ENCODE results near the gene RRP1.

Gene RRP1

GRCh38 chr21:43755820-43756594, 33.4 kb upstream of the RRP1 start:
- TF ChIP-seq POLR2AphosphoS5 (IDR thresholded peaks at IDR 0.05; ENCODE audit: borderline replicate concordance, low read depth, low read length): no peak
- TF ChIP-seq EZH2 (IDR thresholded peaks at IDR 0.05): no peak
- no peak for TF ChIP-seq FOXP2 (optimal IDR thresholded peaks at IDR 0.05; ENCODE audit: control extremely low read depth, extremely low read length, insufficient read depth)
- Histone ChIP-seq H3K9me3 (ENCODE audit: low read depth, low read length) (no peaks in the 10 kb centered on the region), H3K4me3 (no peak overlapping the region), H3K9ac (ENCODE audit: insufficient read length) (no peak overlapping the region), H3K27ac (no peak overlapping the region), H3K36me3 (ENCODE audit: insufficient read depth, low read length) (no peaks in the 10 kb centered on the region; the same call in 1 of the 2 replicates)
- no peak for DNase-seq (ENCODE audit: low read depth, low spot score)

GRCh38 chr21:43757601-43758000, 31.8 kb upstream of the RRP1 start:
- H3K9ac ChIP-seq (ENCODE audit: insufficient read length): peak overlapping the region; percentile 41
- peak overlapping the region; percentile 77; the same call in 1 of the 2 replicates for H3K27ac ChIP-seq
- TF ChIP-seq POLR2AphosphoS5 (IDR thresholded peaks at IDR 0.05; ENCODE audit: borderline replicate concordance, low read depth, low read length) (no peak), EZH2 (IDR thresholded peaks at IDR 0.05) (no peak), FOXP2 (optimal IDR thresholded peaks at IDR 0.05; ENCODE audit: control extremely low read depth, extremely low read length, insufficient read depth) (no peak)
- no peaks in the 10 kb centered on the region for H3K9me3 ChIP-seq (ENCODE audit: low read depth, low read length)
- no peak overlapping the region for H3K4me3 ChIP-seq
- no peak for DNase-seq (ENCODE audit: low read depth, low spot score)
- no peaks in the 10 kb centered on the region; the same call in 1 of the 2 replicates for H3K36me3 ChIP-seq (ENCODE audit: insufficient read depth, low read length)

- Histone ChIP-seq H3K36me3 (ENCODE audit: insufficient read depth, low read length) (no peaks in the 10 kb centered on the region; the same call in 1 of the 2 replicates), H3K9me3 (ENCODE audit: low read depth, low read length) (no peaks in the 10 kb centered on the region), H3K4me3 (peak overlapping the region; percentile 38), H3K27ac (peak overlapping the region; percentile 77), H3K9ac (ENCODE audit: insufficient read length) (peak overlapping the region; percentile 41)
- no peak for DNase-seq (ENCODE audit: low read depth, low spot score)
- no peak for TF ChIP-seq POLR2AphosphoS5 (IDR thresholded peaks at IDR 0.05; ENCODE audit: borderline replicate concordance, low read depth, low read length)
- TF ChIP-seq EZH2 (IDR thresholded peaks at IDR 0.05): no peak
- no peak for TF ChIP-seq FOXP2 (optimal IDR thresholded peaks at IDR 0.05; ENCODE audit: control extremely low read depth, extremely low read length, insufficient read depth)
Observed at GRCh38 chr21:43758111-43758641, 31.2 kb upstream of the RRP1 start.

DNA sequence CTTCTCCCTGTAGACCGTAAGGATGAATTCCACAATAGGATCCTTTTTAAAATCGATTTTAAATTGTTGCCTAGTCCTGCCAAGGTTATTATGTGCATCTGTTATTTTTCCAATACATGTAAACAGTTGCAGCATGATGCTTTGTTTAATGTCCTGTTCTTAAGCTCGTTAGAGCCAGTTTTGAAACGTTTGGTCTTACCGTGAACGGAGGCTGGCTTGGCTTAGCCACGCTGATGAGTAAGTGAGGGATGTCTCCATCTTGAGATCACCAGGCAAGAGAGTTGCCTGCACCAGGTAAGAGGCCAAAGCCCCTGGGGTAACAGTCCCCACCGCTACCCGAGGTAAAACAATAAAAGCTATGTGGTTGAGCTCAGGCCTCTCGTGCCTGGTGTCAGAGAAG, 30.6 kb upstream of the RRP1 start:
- peak overlapping the region; percentile 41 for H3K9ac ChIP-seq (ENCODE audit: insufficient read length)
- no peaks in the 10 kb centered on the region for H3K9me3 ChIP-seq (ENCODE audit: low read depth, low read length)
- peak overlapping the region; percentile 77; the same call in 1 of the 2 replicates for H3K27ac ChIP-seq
- DNase-seq (ENCODE audit: low read depth, low spot score): no peak
- TF ChIP-seq FOXP2 (optimal IDR thresholded peaks at IDR 0.05; ENCODE audit: control extremely low read depth, extremely low read length, insufficient read depth) (no peak), POLR2AphosphoS5 (IDR thresholded peaks at IDR 0.05; ENCODE audit: borderline replicate concordance, low read depth, low read length) (no peak)
- no peaks in the 10 kb centered on the region; the same call in 1 of the 2 replicates for H3K36me3 ChIP-seq (ENCODE audit: insufficient read depth, low read length)
- H3K4me3 ChIP-seq: no peak overlapping the region

GRCh38 chr21:43759651-43760050, 29.7 kb upstream of the RRP1 start:
- Histone ChIP-seq H3K9me3 (ENCODE audit: low read depth, low read length) (no peaks in the 10 kb centered on the region), H3K36me3 (ENCODE audit: insufficient read depth, low read length) (no peaks in the 10 kb centered on the region; the same call in 1 of the 2 replicates), H3K9ac (ENCODE audit: insufficient read length) (no peak overlapping the region), H3K27ac (no peak overlapping the region), H3K4me3 (no peak overlapping the region)
- DNase-seq (ENCODE audit: low read depth, low spot score): no peak
- no peak for TF ChIP-seq FOXP2 (optimal IDR thresholded peaks at IDR 0.05; ENCODE audit: control extremely low read depth, extremely low read length, insufficient read depth)
- TF ChIP-seq EZH2 (IDR thresholded peaks at IDR 0.05): no peak
- TF ChIP-seq POLR2AphosphoS5 (IDR thresholded peaks at IDR 0.05; ENCODE audit: borderline replicate concordance, low read depth, low read length): no peak

DNA sequence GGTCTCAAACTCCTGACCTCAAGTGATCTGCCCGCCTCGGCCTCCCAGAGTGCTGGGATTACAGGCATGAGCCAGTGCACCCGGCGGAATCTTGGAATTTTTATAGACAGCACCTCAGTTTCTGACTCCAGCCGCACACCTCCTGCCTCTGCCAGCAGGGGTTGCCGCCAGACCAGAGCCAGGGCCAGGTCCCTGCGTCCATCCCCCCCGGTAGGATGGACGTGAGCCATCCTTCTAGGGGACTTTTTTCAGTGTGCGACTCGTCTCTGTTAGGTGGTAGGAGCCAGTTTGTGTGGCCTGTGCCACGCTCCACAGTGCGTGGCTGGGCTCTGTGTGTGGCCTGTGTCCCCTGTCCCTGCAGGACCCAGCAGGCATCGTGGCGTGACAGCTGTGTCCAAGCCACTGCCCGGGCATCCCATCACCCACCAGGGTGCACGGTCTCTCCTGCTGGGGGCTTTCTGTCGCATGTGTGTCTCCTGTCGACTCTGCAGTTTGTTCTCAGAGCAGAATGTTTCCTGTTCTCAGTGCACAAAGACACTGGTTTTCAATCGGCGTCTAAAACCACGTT, 28.9 kb upstream of the RRP1 start:
- H3K36me3 ChIP-seq (ENCODE audit: insufficient read depth, low read length): no peaks in the 10 kb centered on the region; the same call in 1 of the 2 replicates
- TF ChIP-seq FOXP2 (optimal IDR thresholded peaks at IDR 0.05; ENCODE audit: control extremely low read depth, extremely low read length, insufficient read depth) (no peak), EZH2 (IDR thresholded peaks at IDR 0.05) (no peak), POLR2AphosphoS5 (IDR thresholded peaks at IDR 0.05; ENCODE audit: borderline replicate concordance, low read depth, low read length) (no peak)

GRCh38 chr21:43761886-43762285, 27.5 kb upstream of the RRP1 start:
- no peak overlapping the region for H3K4me3 ChIP-seq
- DNase-seq (ENCODE audit: low read depth, low spot score): no peak
- H3K27ac ChIP-seq: no peak overlapping the region
- H3K9me3 ChIP-seq (ENCODE audit: low read depth, low read length): no peaks in the 10 kb centered on the region
- H3K9ac ChIP-seq (ENCODE audit: insufficient read length): no peak overlapping the region
- TF ChIP-seq POLR2AphosphoS5 (IDR thresholded peaks at IDR 0.05; ENCODE audit: borderline replicate concordance, low read depth, low read length) (no peak), EZH2 (IDR thresholded peaks at IDR 0.05) (no peak), FOXP2 (optimal IDR thresholded peaks at IDR 0.05; ENCODE audit: control extremely low read depth, extremely low read length, insufficient read depth) (no peak)
- no peaks in the 10 kb centered on the region for H3K36me3 ChIP-seq (ENCODE audit: insufficient read depth, low read length)

More for the DNA sequence above, 28.9 kb upstream of the RRP1 start:
- H3K9ac ChIP-seq (ENCODE audit: insufficient read length): no peak overlapping the region
- H3K9me3 ChIP-seq (ENCODE audit: low read depth, low read length): no peaks in the 10 kb centered on the region
- 0 out of 2 replicates have a peak overlapping the region, but pooled peaks have one; percentile 13 for H3K27ac ChIP-seq
- no peak for DNase-seq (ENCODE audit: low read depth, low spot score)
- H3K4me3 ChIP-seq: no peak overlapping the region

Data from SK-N-MC (cell line).